NCI-H2196 (cell line): ENCODE results near the gene WDR88.
"Not testable (repeated sequence)": the region's sequence is repeated elsewhere in the genome, so short reads cannot be mapped to it uniquely, and the experiment has no call there.

Source experiments
- DNase-seq: peaks from one replicate; lab custom pipeline; 2025; ENCODE audit not compliant: unreplicated experiment; lab: John Stamatoyannopoulos, UW

Gene WDR88

GRCh38 chr19:33168528-33168927 lies 36.6 kb downstream of the WDR88 start:
- DNase-seq, result no peak

DNA sequence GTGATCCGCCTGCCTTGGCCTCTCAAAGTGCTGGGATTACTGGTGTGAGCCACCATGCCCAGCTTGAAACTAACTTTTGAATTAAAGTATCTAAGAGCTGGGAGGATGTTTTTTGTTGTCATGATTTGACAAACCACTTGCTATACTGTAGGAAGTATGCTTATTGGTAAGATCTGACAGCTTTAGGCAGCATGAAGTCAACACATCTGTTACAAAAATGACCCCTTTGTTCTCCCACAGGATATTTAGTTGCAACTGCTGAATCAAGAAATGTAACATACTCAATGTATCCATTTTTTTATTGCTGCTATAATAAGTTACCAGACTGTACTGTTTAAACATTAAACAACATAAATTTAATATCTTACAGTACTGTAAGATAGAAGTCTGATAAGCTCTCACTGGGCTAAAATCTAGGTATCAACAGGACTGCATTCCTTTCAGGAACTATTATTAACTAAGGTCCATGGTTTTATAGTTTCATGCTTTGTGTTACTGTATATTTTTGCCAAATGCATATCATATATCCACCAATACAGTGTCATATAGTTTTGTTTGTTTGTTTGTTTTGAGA lies 39.4 kb downstream of the WDR88 start:
- DNase-seq, result no peak

DNA sequence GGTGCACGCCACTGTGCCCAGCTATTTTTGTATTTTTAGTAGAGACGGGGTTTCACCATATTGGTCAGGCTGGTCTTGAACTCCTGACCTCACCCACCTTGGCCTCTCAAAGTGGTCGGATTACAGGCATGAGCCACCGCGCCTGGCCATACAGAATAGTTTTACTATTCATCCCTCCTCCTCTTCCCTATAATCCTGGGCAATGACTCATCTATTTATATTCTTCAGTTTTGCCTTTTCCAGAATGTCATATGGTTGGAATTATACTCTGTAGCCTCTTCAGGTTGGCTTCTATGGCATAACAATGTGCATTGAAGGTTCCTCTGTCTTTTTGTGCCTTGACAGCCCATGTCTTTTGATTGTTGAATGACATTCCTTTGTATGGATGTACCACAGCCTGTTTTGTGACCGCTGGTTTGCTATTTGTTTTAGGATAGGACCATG lies 40.0 kb downstream of the WDR88 start:
- no peak for DNase-seq

DNA sequence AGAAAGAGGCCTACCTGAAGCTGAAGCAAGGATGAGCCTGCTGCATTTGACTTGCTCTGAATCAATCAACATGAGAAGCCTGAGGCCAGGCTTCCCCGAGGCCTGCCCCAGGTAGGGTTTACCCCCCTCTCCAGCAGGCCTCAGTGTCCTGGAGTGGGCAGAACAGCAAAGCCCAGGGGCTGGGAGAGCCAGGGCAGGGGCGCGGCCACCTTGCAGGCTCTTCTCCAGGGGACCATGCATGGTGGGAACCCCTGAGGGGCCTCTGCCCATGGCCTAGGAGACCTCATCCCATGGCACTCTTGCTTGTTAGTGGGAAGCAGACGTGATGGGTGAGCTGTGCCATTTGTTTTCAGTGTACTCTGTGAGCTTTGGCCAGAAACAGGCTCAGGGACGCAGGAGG lies 42.3 kb downstream of the WDR88 start:
- no peak for DNase-seq

GRCh38 chr19:33175156-33175782 lies 43.4 kb downstream of the WDR88 start:
- no peak for DNase-seq

DNA sequence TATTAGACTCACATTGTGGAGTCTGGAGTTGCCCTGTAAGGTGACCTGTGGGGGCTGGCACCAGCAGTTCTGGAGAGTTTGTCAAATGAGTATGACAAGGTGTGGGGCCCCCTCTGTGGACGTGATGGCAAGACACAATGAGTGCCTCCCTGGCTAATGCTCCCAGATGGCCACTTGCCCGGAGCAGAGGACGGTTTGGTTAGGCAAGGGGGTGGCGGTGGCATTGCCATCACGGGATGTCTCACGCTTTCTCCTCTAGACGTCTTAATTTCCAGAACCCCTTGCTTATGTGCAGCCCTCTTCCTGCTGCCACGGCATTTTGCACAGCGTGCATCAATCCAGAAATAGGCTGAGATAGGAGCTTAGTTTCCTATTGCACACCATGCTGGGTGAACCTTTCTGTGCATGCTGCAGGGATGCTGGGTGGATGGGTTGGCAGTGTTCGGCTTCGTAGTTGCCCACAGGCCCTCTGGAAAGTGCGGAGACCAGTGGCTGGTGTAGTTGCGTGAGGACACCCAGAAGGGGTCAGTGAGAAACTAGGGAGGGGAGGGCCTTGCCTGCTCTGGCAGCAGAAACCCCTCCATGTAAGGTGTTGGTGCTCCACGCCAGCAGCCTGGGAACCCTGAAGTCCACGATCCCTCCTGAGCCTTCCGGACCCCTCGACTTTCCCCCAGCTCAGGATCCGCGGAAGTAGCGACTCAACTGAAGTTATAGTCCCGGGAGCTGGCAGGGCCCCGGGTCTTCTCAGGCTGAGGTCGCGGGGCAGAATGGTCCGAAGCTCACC lies 44.2 kb downstream of the WDR88 start:
- no peak for DNase-seq

GRCh38 chr19:33176670-33177416 lies 44.9 kb downstream of the WDR88 start:
- DNase-seq, result peak; percentile 99

DNA sequence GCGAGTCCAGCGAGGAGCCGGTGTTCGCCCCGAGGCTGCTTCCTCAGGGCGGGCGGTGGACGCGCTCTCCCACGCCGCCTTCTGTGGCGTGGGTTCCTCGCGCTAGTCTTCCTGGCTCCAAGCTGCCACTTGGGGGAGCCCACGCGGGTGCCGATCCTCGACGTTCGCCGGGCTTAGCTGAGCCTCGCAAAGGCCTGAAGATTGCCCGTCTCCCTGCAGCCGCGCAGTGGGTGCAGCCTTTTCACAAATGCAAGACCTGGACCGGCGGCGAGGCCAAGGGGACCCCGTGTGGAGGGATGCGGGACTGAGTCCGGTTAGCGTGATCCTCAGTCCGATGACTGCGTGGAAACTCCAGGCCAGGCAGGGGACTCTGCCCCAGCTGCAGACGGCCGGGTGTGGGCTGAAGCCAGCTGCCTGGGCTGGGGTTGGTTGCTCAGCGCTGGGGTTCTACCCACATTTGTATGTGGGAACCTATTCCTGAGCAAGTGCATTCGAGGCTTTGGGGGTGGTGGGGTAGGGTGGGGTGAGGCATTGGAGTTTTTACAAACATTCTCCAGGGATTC lies 45.6 kb downstream of the WDR88 start:
- no peak for DNase-seq

- no peak for DNase-seq
Observed at GRCh38 chr19:33186431-33187182, 54.7 kb downstream of the WDR88 start.

GRCh38 chr19:33187183-33187540 lies 55.2 kb downstream of the WDR88 start:
- DNase-seq, result no peak

DNA sequence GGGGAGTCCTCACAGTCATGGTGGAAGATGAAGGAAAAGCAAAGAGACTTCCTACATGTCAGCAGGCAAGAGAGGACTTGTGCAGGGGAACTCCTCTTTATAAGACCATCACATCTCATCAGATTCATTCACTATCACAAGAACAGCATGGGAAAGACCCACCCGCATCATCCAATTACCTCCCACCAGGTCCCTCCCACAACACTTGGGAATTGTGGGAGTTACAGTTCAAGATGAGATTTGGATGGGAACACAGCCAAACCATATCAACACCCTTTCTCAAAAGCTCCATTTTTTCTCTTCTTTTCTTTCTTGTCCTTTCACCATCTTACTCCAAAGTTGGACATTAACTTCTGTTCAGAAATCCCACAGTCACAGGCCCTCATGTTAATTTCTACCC lies 57.5 kb downstream of the WDR88 start:
- DNase-seq, result no peak

GRCh38 chr19:33191092-33191491 lies 59.2 kb downstream of the WDR88 start:
- DNase-seq, result not testable (repeated sequence)

GRCh38 chr19:33191501-33191900 lies 59.6 kb downstream of the WDR88 start:
- no peak for DNase-seq

DNA sequence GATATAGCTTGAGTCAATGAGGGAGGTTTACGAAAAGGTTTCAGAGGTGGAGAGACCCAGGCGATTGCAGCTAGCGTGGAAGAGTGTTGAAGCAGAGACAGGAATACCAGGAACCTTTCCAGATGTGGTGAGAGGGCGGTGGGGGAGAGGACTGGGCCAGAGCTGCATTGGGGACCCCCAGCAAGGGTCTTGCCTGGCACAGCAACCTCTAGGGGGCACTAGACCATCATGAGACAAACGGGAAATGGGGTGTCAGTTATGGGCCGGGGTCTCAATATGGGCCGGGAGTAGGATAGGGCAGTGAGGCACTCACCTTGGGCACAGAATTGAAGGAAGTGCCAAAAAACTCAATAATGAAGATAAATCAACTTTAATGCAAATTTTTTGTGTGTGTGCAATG lies 60.1 kb downstream of the WDR88 start:
- no peak for DNase-seq

DNA sequence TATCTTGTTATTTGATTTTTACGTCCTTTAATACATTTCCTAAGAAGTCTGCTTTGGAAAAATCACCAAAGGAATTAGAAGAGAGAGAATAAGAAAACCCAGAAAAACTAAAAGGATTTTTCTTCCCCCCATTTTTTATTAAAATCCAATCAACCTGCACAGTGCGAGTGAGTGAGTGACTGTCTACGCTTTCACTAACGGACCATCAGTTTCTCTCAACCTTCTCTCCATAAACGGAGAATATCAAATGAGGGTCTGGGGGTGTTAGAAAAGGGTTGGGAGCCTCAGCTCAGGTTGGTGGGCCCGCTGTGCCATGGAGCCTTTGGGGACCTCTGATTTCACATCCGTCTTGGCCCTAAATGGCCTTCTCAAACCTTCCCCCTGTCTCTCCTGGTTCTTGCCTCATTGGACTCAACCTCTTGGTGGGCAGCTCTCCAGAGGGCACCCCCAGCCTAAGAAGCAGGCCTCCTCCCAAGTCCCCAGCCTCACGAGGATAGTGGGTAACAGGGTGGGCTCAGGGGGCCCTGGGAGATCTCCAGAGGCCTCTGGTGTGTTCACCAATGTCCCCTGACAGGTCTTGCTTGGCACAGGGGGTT lies 61.5 kb downstream of the WDR88 start:
- DNase-seq, result no peak

- peak; percentile 44 for DNase-seq
Observed at GRCh38 chr19:33193865-33194362, 62.0 kb downstream of the WDR88 start, which contains the start of gene LRP3. LRP3 (plus strand) TSS chr19:33194330; CDS start chr19:33194786, 456 bp downstream.

GRCh38 chr19:33194532-33194885 lies 62.6 kb downstream of the WDR88 start:
- no peak for DNase-seq

DNA sequence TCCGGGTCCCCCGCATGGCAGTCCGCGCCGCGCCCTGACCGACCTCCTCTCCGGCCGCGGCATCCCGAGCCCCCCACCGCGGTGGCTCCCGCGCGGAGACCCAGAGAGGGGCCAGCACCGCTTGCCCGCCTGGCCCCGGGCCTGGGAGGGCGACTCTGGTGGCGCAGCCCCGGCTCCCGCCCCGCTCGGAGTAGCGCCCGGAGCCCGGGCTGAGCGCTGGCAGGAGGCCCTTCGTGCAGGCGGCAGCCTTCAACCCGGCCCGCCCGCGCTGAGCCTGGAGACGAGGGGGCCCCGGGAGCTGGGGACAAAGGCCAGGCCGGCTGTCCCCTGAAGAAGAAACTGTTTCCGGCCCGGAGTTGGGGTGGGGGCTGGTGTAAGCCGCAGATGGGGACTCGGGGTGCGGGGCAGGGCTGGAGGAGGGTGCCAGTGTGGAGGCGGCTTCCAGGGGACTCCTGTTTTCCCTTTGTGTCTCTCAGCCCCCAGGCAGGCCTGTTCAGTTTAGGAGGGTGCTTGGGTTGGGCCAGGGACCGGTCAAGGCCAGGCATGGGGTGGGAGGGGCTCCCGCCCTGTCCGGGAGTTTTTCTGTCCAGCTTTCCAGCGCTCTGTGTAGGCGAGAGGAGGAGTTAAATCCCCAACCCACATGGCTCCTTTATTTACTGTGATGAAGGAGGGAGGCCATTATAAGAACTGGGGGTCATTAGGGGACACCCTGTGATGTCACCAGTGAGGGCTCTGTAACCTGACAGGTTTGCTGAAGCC lies 63.2 kb downstream of the WDR88 start:
- no peak for DNase-seq

- no peak for DNase-seq
Observed at GRCh38 chr19:33195645-33196347, 63.9 kb downstream of the WDR88 start.
